Superior temporal gyrus (tissue), 1 donor: Measurements from ENCODE around the gene JMJD6.
"Not testable (repeated sequence)": the region's sequence is repeated elsewhere in the genome, so short reads cannot be mapped to it uniquely, and the experiment has no call there.

Source experiments
- DNase-seq: peaks from one replicate; pipeline ENCODE4 v3.0.0-alpha.2; 2016; ENCODE audit errors: extremely low spot score

JMJD6 gene

GRCh38 chr17:76726231-76726775, at the start of gene JMJD6:
Gene JMJD6, minus strand, starts transcription at chr17:76726606. Its CDS starts 131 bp downstream, at chr17:76726475.
- no peak for DNase-seq

DNA sequence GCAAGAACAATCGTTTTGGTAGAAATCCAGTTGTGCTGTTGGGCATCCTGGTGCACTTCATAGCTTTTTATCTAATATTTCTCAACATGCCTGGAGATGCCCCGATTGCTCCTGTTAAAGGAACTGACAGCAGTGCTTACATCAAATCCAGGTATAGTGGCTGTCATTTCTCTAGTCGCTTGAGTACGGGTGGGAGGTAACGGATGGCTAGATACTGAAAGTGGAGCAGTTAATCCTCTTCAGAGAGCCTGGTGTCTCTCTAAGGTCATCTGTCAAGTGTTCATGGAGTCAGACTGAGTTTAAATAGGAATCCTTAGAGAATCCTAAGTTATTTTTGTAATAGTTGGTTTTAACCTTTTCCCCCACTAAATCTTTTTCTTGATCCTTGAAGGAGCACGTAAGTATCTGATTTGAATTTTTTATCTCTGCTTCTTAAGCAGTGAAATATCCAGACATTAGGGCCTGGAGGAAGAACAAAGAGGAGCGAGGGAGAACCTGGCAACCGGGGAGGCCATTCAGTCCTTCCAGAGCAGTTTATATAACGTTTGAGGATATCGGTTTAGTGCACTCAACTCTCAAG, 48.7 kb upstream of the JMJD6 start:
- DNase-seq = no peak

GRCh38 chr17:76772842-76773525, 46.6 kb upstream of the JMJD6 start:
- no peak for DNase-seq

DNA sequence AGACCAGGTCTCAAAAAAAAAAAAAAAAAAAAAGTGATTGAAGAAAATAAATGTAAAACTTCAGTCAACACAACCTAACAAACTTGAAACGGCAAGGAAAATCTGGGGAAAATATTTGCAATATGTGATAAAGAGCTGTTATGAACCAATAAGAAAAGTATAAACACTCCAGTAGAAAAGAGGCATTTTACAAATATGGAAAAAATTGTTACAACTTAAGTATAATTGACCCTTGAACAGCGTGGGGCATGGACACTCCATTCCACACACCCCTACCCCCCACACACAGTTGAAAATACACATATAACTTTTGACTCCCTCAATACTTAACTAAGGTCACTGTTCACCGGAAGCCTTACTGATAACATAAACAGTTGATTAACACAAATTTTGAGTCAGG, 32.2 kb upstream of the JMJD6 start:
- DNase-seq = no peak

DNA sequence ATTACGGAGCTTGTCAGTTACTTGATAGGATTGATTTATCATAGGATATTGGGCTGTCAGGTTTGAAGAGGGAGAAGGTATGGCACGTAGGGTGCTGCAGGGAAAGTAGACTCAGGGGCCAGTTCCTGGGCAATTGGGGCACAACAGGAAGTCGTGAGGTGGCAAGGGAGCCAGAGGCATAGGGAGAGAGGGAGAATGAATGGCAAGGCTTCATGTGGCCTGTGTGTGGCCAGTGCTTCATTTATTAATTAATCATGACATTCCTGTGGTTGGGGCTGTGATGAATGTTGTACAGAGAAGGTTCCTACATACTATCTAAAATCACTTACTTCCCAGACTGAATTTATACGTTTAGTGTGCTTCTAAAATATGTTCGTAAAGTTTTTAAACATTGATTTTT, 30.9 kb upstream of the JMJD6 start:
- DNase-seq = no peak

DNA sequence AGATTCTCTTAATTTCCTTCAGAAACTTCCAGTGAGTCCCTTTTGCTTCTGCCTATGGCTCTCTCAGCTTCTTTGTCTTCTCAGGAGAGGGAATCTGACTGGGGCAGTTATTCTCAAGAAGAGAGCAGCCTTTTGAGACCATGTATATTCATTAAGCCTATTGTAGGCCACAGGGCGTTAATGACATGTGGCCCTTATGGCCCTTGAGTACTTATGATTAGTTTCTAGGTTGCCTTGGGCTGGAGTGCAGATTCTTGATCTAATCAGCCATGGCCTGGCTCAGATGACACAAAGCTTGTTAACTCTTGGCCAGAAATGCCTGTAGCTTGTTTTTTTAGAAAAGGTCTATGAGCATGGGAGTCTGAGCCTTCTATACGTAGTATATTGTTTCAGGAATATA, 28.9 kb upstream of the JMJD6 start:
- no peak for DNase-seq

DNA sequence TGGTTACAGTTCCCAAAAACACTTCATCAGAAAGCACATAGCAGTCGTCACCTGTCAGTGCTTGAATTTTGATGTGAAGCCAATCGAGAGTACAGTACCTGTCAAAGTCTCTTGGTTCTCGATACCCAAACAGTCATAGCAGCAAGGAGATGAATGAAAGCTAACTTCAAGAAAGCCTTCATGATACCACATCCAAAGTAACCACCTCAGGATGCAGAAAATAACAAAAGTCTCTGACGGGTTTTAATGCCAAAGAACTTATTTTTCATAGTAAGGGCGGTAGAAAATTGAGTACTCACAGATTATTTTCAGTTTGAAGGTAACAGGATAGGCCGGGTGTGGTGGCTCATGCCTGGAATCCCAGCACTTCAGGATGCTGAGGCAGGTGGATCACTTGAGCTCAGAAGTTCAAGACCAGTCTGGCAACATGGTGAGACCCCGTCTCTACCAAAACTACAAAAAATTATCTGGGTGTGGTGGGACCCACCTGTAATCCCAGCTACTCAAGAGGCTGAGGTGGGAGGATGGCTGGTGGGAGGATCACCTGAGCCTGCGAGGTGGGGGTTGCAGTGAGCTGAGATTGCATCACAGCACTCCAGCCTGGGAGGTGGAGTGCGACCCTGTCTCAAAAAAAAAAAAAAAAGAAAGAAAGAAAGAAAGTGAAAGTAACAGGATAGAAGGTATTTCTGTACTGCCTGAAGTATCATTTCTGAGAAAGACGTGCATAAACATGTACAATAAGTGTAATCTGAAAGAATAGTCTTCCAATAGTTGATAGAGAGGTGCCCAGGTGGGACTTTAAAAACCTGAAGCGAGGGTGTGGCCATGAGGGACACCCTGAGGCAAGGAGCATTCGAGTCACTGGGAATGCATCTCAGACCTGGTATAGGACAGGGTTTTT, 26.9 kb upstream of the JMJD6 start:
- DNase-seq = no peak

DNA sequence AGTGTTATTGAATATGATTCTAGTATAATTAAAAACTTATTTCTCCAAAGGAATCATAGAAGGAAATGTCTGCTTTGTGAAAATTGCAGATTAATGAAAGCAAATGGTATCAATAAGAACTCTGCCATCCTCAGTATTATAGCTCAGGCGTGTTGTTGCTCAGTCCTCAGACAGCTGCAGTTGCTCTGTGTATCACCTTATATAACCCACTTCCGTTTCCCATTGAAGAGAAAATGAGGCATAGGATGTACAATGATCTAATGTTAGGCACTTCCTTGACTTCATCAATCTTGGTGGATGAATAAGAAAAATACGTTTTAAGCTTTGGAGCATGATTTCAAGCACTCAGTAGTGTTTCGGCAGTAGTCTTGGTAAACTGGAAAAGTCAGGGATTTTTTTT, 25.6 kb upstream of the JMJD6 start:
- DNase-seq = no peak

DNA sequence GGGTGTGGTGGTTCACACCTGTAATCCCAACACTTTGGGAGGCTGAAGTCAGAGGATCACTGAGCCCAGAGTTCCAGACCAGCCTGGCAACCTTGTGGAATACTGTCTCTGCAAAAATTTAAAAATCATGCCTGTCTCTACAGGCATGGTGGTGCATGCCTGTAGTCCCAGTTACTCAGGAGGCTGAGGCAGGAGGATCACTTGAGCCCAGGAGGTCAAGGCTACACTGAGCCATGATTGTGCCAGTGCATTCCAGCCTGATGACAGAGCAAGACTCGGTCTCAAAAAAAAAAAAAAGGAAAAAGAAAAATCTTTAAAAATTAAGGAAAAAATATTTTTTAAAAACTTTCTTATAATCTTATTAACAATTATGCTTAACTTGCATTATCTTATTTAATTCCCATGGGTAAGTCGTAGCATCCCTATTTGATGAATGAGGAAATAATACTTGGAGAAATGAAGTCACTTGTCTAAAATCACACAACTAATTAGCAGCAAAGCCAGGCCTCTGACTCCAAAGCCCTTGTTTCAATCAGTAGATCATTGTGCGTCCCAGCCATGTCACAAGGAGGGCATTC, 25.1 kb upstream of the JMJD6 start:
- DNase-seq = no peak

DNA sequence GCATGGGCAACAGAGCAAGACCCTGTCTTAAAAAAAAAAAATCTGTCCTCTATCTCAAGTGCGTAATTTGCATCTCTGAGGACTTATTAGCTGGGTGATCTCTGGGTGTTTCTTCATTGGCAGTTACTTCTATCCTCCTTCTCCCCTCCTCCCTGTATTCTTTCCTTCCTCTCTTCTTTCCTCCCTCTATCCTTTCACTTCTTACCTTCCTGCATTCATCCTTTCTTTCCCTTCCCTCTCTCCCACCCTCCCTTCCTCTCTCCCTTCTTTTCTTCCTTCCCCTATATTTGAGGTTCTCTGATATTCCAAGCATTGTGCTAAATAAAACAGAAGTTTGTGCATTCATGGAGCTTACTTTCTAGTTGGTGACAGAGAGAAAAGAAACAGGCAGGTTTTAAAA, 22.3 kb upstream of the JMJD6 start:
- no peak for DNase-seq

GRCh38 chr17:76747716-76748363, 21.4 kb upstream of the JMJD6 start:
- DNase-seq = peak; percentile 49

DNA sequence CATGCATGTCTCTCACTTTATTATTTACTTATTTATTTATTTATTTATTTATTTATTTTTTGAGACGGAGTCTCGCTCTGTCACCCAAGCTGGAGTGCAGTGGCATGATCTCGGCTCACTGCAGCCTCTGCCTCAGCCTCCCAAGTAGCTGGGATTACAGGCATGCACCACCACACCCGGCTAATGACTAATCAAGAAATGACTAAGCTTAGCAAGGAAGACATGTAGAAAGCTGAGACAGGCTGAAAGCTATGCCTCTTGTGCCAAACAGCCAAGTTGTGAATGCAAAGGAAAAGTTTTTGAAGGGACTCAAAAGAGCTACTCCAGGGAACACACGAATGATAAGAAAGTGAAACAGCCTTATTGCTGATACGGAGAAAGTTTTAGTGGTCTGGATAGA, 19.4 kb upstream of the JMJD6 start:
- DNase-seq = not testable (repeated sequence)

- no peak for DNase-seq
Observed at GRCh38 chr17:76744747-76745146, 18.3 kb upstream of the JMJD6 start.

GRCh38 chr17:76742958-76743357, 16.6 kb upstream of the JMJD6 start:
- DNase-seq = no peak

GRCh38 chr17:76740329-76741118, 14.1 kb upstream of the JMJD6 start:
- DNase-seq = no peak

- not testable (repeated sequence) for DNase-seq
Observed at GRCh38 chr17:76739568-76740115, 13.2 kb upstream of the JMJD6 start.

GRCh38 chr17:76738468-76738850, 12.1 kb upstream of the JMJD6 start:
- DNase-seq = no peak

GRCh38 chr17:76737676-76738467, 11.5 kb upstream of the JMJD6 start, which contains the start of gene MFSD11:
Gene MFSD11, plus strand, starts transcription at chr17:76738119. Its CDS starts 234 bp downstream, at chr17:76738353.
- DNase-seq = peak; percentile 88

DNA sequence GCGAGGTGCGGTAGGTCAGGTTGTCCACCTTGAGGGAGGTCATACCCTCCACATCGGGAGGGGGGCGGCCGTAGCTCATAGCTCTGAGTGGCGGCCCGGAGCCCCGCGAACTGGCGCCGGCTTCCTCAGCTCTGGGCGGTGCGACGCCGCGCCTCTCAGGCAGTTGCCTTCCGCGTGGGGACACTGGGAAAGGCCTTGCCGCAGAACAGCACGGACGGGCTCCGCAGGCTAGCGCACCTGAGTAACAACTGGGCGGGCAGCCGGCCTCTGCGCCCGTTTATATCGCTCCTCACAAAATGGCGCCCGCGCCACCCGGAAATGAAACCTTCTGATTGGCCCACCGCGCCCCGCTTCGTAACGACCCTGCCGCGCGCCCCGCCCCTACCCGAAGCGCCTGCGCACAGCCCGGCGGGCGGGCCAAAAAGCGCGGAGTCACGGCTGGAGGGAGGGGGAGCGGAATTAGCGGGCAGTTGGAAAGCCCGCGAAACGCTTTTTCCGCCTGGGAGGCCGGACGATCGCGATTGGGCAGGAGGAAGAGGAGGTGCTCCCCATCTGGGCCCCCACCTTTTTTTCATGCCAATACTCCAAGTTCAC, 10.8 kb upstream of the JMJD6 start, which contains the start of gene SRSF2:
SRSF2 (minus strand) TSS at position 250 of the 594 bp plus-strand sequence; CDS start at position 79, 171 bp downstream.
- peak; percentile 98 for DNase-seq
